ENCODE data around the gene MUCL3. TPM values are rescaled to one million over a fixed set of nuclear protein-coding genes. Genes with fewer than 3 reads are reported as not detected.

MUCL3 gene
- total RNA-seq, 1 donor from 2014 or later, result not detected

DNA sequence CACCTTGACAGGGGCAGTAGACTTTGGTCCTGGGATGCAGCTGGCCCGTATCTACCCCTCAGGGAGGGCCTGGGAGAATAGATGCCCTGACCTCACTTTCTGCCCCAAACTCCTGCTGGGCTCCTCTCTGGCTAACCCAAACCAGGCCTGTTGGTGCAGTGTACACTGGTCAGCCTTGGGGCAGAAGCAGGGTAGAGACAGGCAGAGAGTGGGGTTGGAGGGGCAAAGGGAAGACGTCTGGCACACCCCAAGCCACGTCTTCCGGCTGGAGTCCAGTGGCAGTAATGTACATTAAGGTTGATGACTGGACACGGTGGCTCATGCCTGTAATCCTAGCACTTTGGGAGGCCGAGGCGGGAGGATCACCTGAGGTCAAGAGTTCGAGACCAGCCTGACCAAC lies 47.1 kb upstream of the MUCL3 start:
- Mint-ChIP-seq H3K4me3 (ENCODE audit: unreplicated experiment) (no peak overlapping the region), H3K4me1 (ENCODE audit: low read depth, unreplicated experiment) (peaks cover 11% of the 10 kb centered on the region), H3K27me3 (ENCODE audit: unreplicated experiment) (peaks cover 14% of the 10 kb centered on the region), H3K9me3 (ENCODE audit: unreplicated experiment) (peaks cover 8% of the 10 kb centered on the region), H3K36me3 (ENCODE audit: unreplicated experiment) (peaks cover 12% of the 10 kb centered on the region), H3K27ac (ENCODE audit: unreplicated experiment) (no peak overlapping the region)
- TF ChIP-seq, protein P1, sequence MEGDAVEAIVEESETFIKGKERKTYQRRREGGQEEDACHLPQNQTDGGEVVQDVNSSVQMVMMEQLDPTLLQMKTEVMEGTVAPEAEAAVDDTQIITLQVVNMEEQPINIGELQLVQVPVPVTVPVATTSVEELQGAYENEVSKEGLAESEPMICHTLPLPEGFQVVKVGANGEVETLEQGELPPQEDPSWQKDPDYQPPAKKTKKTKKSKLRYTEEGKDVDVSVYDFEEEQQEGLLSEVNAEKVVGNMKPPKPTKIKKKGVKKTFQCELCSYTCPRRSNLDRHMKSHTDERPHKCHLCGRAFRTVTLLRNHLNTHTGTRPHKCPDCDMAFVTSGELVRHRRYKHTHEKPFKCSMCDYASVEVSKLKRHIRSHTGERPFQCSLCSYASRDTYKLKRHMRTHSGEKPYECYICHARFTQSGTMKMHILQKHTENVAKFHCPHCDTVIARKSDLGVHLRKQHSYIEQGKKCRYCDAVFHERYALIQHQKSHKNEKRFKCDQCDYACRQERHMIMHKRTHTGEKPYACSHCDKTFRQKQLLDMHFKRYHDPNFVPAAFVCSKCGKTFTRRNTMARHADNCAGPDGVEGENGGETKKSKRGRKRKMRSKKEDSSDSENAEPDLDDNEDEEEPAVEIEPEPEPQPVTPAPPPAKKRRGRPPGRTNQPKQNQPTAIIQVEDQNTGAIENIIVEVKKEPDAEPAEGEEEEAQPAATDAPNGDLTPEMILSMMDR (IDR thresholded peaks at IDR 0.05; ENCODE audit: partially characterized antibody, unreplicated experiment), result no peak
- DNase-seq, result no peak

DNA sequence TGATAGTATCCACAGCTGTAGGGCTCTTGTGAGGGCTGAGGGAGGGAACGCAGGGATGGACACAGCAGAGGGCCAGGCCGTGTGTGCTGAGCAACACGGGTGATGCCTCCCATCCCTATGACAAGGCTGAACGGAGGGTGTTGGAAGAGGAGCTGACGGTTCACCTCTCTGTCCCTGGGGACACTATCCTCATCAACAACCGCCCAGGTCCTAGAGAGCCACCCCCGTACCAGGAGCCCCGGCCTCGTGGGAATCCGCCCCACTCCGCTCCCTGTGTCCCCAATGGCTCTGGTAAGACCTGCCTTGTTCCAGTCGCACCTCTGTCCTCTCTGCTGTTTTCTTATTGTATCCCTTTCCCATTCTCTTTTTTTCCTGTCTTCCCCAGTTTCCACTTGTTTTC lies 46.4 kb upstream of the MUCL3 start:
- TF ChIP-seq, protein P1 (IDR thresholded peaks at IDR 0.05; ENCODE audit: partially characterized antibody, unreplicated experiment), result no peak
- Mint-ChIP-seq H3K9me3 (ENCODE audit: unreplicated experiment) (peaks cover 8% of the 10 kb centered on the region), H3K4me1 (ENCODE audit: low read depth, unreplicated experiment) (peaks cover 11% of the 10 kb centered on the region), H3K36me3 (ENCODE audit: unreplicated experiment) (peaks cover 12% of the 10 kb centered on the region), H3K27me3 (ENCODE audit: unreplicated experiment) (peaks cover 14% of the 10 kb centered on the region), H3K27ac (ENCODE audit: unreplicated experiment) (no peak overlapping the region), H3K4me3 (ENCODE audit: unreplicated experiment) (no peak overlapping the region)
- DNase-seq, result no peak

DNA sequence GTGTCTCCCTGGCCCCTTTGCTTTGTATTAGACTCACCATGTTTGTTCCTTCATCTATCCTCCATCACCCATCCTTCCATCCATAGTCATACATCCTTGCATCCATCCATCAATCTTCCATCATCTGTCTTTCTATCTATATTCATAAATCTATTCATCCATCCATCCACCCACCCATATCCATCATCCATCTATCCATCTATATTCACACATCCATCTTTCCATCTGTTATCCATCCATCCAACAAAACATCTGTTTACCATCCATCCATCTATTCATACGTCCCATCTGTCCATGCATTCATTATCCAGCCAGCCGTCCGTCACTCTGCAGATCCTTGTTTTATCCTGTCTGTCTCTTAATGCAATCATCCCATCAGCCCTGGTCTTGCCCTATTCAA lies 45.8 kb upstream of the MUCL3 start:
- Mint-ChIP-seq H3K36me3 (ENCODE audit: unreplicated experiment) (peaks cover 12% of the 10 kb centered on the region), H3K4me1 (ENCODE audit: low read depth, unreplicated experiment) (peaks cover 8% of the 10 kb centered on the region), H3K27ac (ENCODE audit: unreplicated experiment) (peak overlapping the region; percentile 6), H3K4me3 (ENCODE audit: unreplicated experiment) (peak overlapping the region; percentile 7), H3K9me3 (ENCODE audit: unreplicated experiment) (peaks cover 8% of the 10 kb centered on the region), H3K27me3 (ENCODE audit: unreplicated experiment) (peaks cover 12% of the 10 kb centered on the region)
- no peak for DNase-seq
- TF ChIP-seq, protein P1 (IDR thresholded peaks at IDR 0.05; ENCODE audit: partially characterized antibody, unreplicated experiment), result no peak

DNA sequence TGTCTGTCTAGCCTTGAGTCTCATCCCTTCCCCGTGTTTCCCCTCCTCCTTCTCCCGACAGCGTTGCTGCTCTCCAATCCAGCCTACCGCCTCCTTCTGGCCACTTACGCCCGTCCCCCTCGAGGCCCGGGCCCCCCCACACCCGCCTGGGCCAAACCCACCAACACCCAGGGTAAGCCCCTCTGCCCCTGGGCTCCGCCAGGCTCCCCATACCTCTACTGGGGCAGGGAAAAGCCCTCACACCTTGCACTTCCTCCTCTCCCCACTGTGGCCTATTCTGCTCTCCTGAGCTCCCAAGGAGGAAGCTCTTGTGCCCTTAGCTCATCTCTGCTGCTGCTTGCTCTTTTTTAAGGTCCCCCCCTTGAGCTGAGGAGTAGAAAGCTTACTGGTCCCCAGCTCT lies 45.4 kb upstream of the MUCL3 start:
- TF ChIP-seq, protein P1 (IDR thresholded peaks at IDR 0.05; ENCODE audit: partially characterized antibody, unreplicated experiment), result no peak
- Mint-ChIP-seq H3K9me3 (ENCODE audit: unreplicated experiment) (peaks cover 8% of the 10 kb centered on the region), H3K27ac (ENCODE audit: unreplicated experiment) (peak overlapping the region; percentile 6), H3K36me3 (ENCODE audit: unreplicated experiment) (peaks cover 12% of the 10 kb centered on the region), H3K27me3 (ENCODE audit: unreplicated experiment) (peaks cover 11% of the 10 kb centered on the region), H3K4me3 (ENCODE audit: unreplicated experiment) (no peak overlapping the region), H3K4me1 (ENCODE audit: low read depth, unreplicated experiment) (peaks cover 8% of the 10 kb centered on the region)
- DNase-seq, result no peak

DNA sequence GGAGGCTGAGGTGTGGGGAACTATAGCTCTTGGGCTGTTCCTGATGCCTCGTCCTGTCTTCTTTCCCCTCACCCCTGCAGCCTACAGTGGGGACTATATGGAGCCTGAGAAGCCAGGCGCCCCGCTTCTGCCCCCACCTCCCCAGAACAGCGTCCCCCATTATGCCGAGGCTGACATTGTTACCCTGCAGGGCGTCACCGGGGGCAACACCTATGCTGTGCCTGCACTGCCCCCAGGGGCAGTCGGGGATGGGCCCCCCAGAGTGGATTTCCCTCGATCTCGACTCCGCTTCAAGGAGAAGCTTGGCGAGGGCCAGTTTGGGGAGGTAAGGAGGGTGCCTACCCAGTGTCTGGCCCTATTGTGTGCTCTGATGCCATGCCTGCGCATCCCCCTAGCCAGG lies 44.2 kb upstream of the MUCL3 start:
- peaks cover 8% of the 10 kb centered on the region for H3K4me1 Mint-ChIP-seq (ENCODE audit: low read depth, unreplicated experiment)
- H3K9me3 Mint-ChIP-seq (ENCODE audit: unreplicated experiment), result peaks cover 8% of the 10 kb centered on the region
- TF ChIP-seq, protein P1 (IDR thresholded peaks at IDR 0.05; ENCODE audit: partially characterized antibody, unreplicated experiment), result no peak
- H3K27me3 Mint-ChIP-seq (ENCODE audit: unreplicated experiment), result peaks cover 11% of the 10 kb centered on the region
- H3K27ac Mint-ChIP-seq (ENCODE audit: unreplicated experiment), result no peak overlapping the region
- DNase-seq, result no peak
- no peak overlapping the region for H3K4me3 Mint-ChIP-seq (ENCODE audit: unreplicated experiment)
- peaks cover 12% of the 10 kb centered on the region for H3K36me3 Mint-ChIP-seq (ENCODE audit: unreplicated experiment)
